ENCODE measurements around the gene IQSEC1. TPM values are rescaled to one million over a fixed set of nuclear protein-coding genes. Genes with fewer than 3 reads are reported as not detected.

The IQSEC1 gene
- total RNA-seq, 1 donor from 2014 or later = 31.3 TPM

GRCh38 chr3:13034861-13035260 lies 38.4 kb downstream of the IQSEC1 start:
- no peak overlapping the region for H3K4me3 Mint-ChIP-seq
- TF ChIP-seq CTCF (conservative IDR thresholded peaks at IDR 0.05) = no peak
- H3K36me3 Mint-ChIP-seq (ENCODE audit: low read depth) = no peaks in the 10 kb centered on the region
- H3K27me3 Mint-ChIP-seq (ENCODE audit: low read depth) = no peaks in the 10 kb centered on the region
- H3K9me3 Mint-ChIP-seq = no peaks in the 10 kb centered on the region
- peaks cover 2% of the 10 kb centered on the region for H3K4me1 Mint-ChIP-seq
- DNase-seq (ENCODE audit: low read depth, low spot score) = no peak
- H3K27ac Mint-ChIP-seq (ENCODE audit: unreplicated experiment) = peak overlapping the region; percentile 62

GRCh38 chr3:13034109-13034800 lies 39.0 kb downstream of the IQSEC1 start:
- no peaks in the 10 kb centered on the region for H3K36me3 Mint-ChIP-seq (ENCODE audit: low read depth)
- no peaks in the 10 kb centered on the region for H3K9me3 Mint-ChIP-seq
- no peak for TF ChIP-seq CTCF (conservative IDR thresholded peaks at IDR 0.05)
- no peaks in the 10 kb centered on the region for H3K27me3 Mint-ChIP-seq (ENCODE audit: low read depth)
- no peak for DNase-seq (ENCODE audit: low read depth, low spot score)
- no peak overlapping the region for H3K4me3 Mint-ChIP-seq
- H3K27ac Mint-ChIP-seq (ENCODE audit: unreplicated experiment) = peak overlapping the region; percentile 62
- peaks cover 4% of the 10 kb centered on the region for H3K4me1 Mint-ChIP-seq

GRCh38 chr3:13032206-13032605 lies 41.0 kb downstream of the IQSEC1 start:
- Mint-ChIP-seq H3K27me3 (ENCODE audit: low read depth) (no peaks in the 10 kb centered on the region), H3K36me3 (ENCODE audit: low read depth) (no peaks in the 10 kb centered on the region), H3K9me3 (no peaks in the 10 kb centered on the region), H3K4me3 (no peak overlapping the region), H3K27ac (ENCODE audit: unreplicated experiment) (no peak overlapping the region), H3K4me1 (peaks cover 21% of the 10 kb centered on the region)
- TF ChIP-seq CTCF (conservative IDR thresholded peaks at IDR 0.05) = no peak
- no peak for DNase-seq (ENCODE audit: low read depth, low spot score)

- H3K4me3 Mint-ChIP-seq = no peak overlapping the region
- H3K4me1 Mint-ChIP-seq = peaks cover 23% of the 10 kb centered on the region
- no peaks in the 10 kb centered on the region for H3K27me3 Mint-ChIP-seq (ENCODE audit: low read depth)
- no peaks in the 10 kb centered on the region for H3K36me3 Mint-ChIP-seq (ENCODE audit: low read depth)
- no peak for DNase-seq (ENCODE audit: low read depth, low spot score)
- TF ChIP-seq CTCF (conservative IDR thresholded peaks at IDR 0.05) = no peak
- H3K9me3 Mint-ChIP-seq = no peaks in the 10 kb centered on the region
- no peak overlapping the region for H3K27ac Mint-ChIP-seq (ENCODE audit: unreplicated experiment)
These were observed 41.6 kb downstream of the IQSEC1 start for GRCh38 chr3:13031621-13032020.

GRCh38 chr3:13030684-13031083 lies 42.5 kb downstream of the IQSEC1 start:
- Mint-ChIP-seq H3K9me3 (no peaks in the 10 kb centered on the region), H3K4me3 (no peak overlapping the region), H3K27ac (ENCODE audit: unreplicated experiment) (no peak overlapping the region), H3K36me3 (ENCODE audit: low read depth) (no peaks in the 10 kb centered on the region), H3K4me1 (peaks cover 23% of the 10 kb centered on the region), H3K27me3 (ENCODE audit: low read depth) (no peaks in the 10 kb centered on the region)
- TF ChIP-seq CTCF (conservative IDR thresholded peaks at IDR 0.05) = no peak
- DNase-seq (ENCODE audit: low read depth, low spot score) = no peak
